CD14-positive monocyte (primary cell): ENCODE measurements around the gene RPLP1. TPM values are rescaled to one million over a fixed set of nuclear protein-coding genes. Genes with fewer than 3 reads are reported as not detected.

ENCODE experiments used
- DNase-seq, 3 donors: peaks; one replicate each; pipeline ENCODE4 v3.0.0-alpha.2; 2011 to 2022
- H2AFZ ChIP-seq: 2 replicates; pipeline ENCODE4 v1.6.0; 2012; ENCODE audit warnings: mild to moderate bottlenecking, low read depth, low read length, inconsistent platforms; ENCODE audit not compliant: insufficient read depth, poor library complexity, severe bottlenecking
- H3K27ac ChIP-seq, 2 donors: 1 replicate in 1 of 2; 2 replicates in 1 of 2; pipeline ENCODE4 v1.5.1; 2012 to 2013; ENCODE audit warnings: low read length in 2 of 2, control low read depth in 1 of 2, inconsistent platforms in 1 of 2, low read depth in 1 of 2, mild to moderate bottlenecking in 1 of 2
- H3K27me3 ChIP-seq, 2 donors: one replicate each; pipeline versions ENCODE4 v1.6.0 to v1.6.1; 2011 to 2013; ENCODE audit warnings: low read length in 2 of 2; ENCODE audit not compliant: control insufficient read depth in 2 of 2, insufficient read depth in 2 of 2
- H3K36me3 ChIP-seq, 2 donors: replicated peaks in 1 of 2; 1 replicate in 1 of 2; 2 replicates in 1 of 2; pipeline versions ENCODE4 v1.5.1 to v1.6.1; 2012 to 2013; ENCODE audit warnings: low read length in 2 of 2, control low read depth in 1 of 2, inconsistent platforms in 1 of 2, mild to moderate bottlenecking in 1 of 2; ENCODE audit not compliant: insufficient read depth in 2 of 2, control insufficient read depth in 1 of 2
- H3K4me1 ChIP-seq, 2 donors: 1 replicate in 1 of 2; 2 replicates in 1 of 2; pipeline versions ENCODE4 v1.5.1 to v1.6.1; 2012 to 2013; ENCODE audit warnings: low read length in 2 of 2, control low read depth in 1 of 2, inconsistent platforms in 1 of 2, mild to moderate bottlenecking in 1 of 2, moderate library complexity in 1 of 2; ENCODE audit not compliant: insufficient read depth in 2 of 2, control insufficient read depth in 1 of 2
- H3K4me2 ChIP-seq: replicated peaks from 2 replicates; pipeline ENCODE3; 2012; ENCODE audit warnings: low read length, moderate library complexity, mild to moderate bottlenecking; ENCODE audit not compliant: poor library complexity, severe bottlenecking; ENCODE audit errors: extremely low read depth
- H3K4me3 ChIP-seq, 3 experiments: fragments of 200-600 bp in 1 of 3; sonication (generic) in 1 of 3; replicated peaks in 1 of 3; 1 replicate in 2 of 3; 2 replicates in 1 of 3; pipeline ENCODE4 v1.5.1; 2011 to 2013; ENCODE audit warnings: low read length in 3 of 3, mild to moderate bottlenecking in 3 of 3, control low read depth in 2 of 3, low read depth in 2 of 3, inconsistent platforms in 1 of 3, moderate library complexity in 1 of 3
- H3K79me2 ChIP-seq: 2 replicates; pipeline ENCODE4 v1.6.0; 2012; ENCODE audit warnings: mild to moderate bottlenecking, control low read depth, inconsistent platforms, low read length, moderate library complexity; ENCODE audit not compliant: insufficient read depth
- H3K9ac ChIP-seq: 2 replicates; pipeline ENCODE4 v1.6.0; 2017; ENCODE audit warnings: low read length, mild to moderate bottlenecking; ENCODE audit not compliant: insufficient read depth, poor library complexity, severe bottlenecking
- H3K9me3 ChIP-seq, 2 donors: replicated peaks in 1 of 2; 1 replicate in 1 of 2; 2 replicates in 1 of 2; pipeline versions ENCODE4 v1.5.1 to v1.6.1; 2012 to 2013; ENCODE audit warnings: low read length in 2 of 2, control low read depth in 1 of 2; ENCODE audit not compliant: control insufficient read depth in 1 of 2, insufficient read depth in 1 of 2
- H4K20me1 ChIP-seq: 2 replicates; pipeline ENCODE4 v1.6.0; 2012; ENCODE audit warnings: mild to moderate bottlenecking, low read length, control low read depth, moderate library complexity; ENCODE audit not compliant: insufficient read depth
- H3K27ac Mint-ChIP-seq, 7 donors: one replicate each; pipeline ENCODE4 v1.8.0; 2020; ENCODE audit warnings: mild to moderate bottlenecking in 7 of 7, mixed read lengths in 7 of 7, moderate library complexity in 6 of 7, inconsistent platforms in 2 of 7
- H3K27me3 Mint-ChIP-seq, 3 donors: one replicate each; pipeline ENCODE4 v1.8.0; 2021 to 2022; ENCODE audit warnings: low read depth in 3 of 3, mild to moderate bottlenecking in 3 of 3, mixed read lengths in 3 of 3, moderate library complexity in 3 of 3, inconsistent platforms in 1 of 3
- H3K36me3 Mint-ChIP-seq, 2 donors: one replicate each; pipeline ENCODE4 v1.8.0; 2020; ENCODE audit warnings: mixed read lengths in 2 of 2, inconsistent platforms in 1 of 2, mild to moderate bottlenecking in 1 of 2
- H3K4me1 Mint-ChIP-seq: one replicate; pipeline ENCODE4 v1.8.0; 2020; ENCODE audit warnings: mild to moderate bottlenecking, mixed read lengths
- H3K4me3 Mint-ChIP-seq, 2 donors: one replicate each; pipeline ENCODE4 v1.8.0; 2020; ENCODE audit warnings: mild to moderate bottlenecking in 2 of 2, mixed read lengths in 2 of 2, moderate library complexity in 1 of 2
- H3K9me3 Mint-ChIP-seq, 7 donors: one replicate each; pipeline ENCODE4 v1.8.0; 2020 to 2022; ENCODE audit warnings: mixed read lengths in 7 of 7, mild to moderate bottlenecking in 6 of 7, moderate library complexity in 6 of 7, inconsistent platforms in 2 of 7
- WGBS: methylation state at CpG from one replicate; pipeline ENCODE4 v1.1.5; 2013; ENCODE audit warnings: missing lambda C conversion rate; ENCODE audit not compliant: insufficient coverage; 5-methylcytosine and 5-hydroxymethylcytosine counted together
- intact Hi-C, 2 donors: fragments of 100-400 bp; cut with micrococcal nuclease; formaldehyde crosslinking; loops; one replicate each; pipeline versions ENCODE4 v1.15.0 to v1.15.1; 2023
- polyA plus RNA-seq, 3 donors: library from polyadenylated mRNA; depleted of rRNA in 1 of 3; unstranded in 2 of 3; stranded (reverse) in 1 of 3; fragments of 300-500 nt in 2 of 3; fragments of >200 nt in 1 of 3; fragmentation: Illumina TruSeq in 2 of 3; gene quantifications; 1 replicate in 2 of 3; 2 replicates in 1 of 3; pipeline ENCODE4 v1.2.3, GENCODE V29; 2012 to 2021
- TF ChIP-seq, protein P1 (sequence below): fragments of 200-600 bp; IDR thresholded peaks from one replicate; pipeline ENCODE4 v1.8.0; 2022; ENCODE audit warnings: antibody characterized with exemption, mild to moderate bottlenecking

RPLP1 gene
- polyA plus RNA-seq, 3 donors = 1,140 to 1,235 (median 1,177) TPM

DNA sequence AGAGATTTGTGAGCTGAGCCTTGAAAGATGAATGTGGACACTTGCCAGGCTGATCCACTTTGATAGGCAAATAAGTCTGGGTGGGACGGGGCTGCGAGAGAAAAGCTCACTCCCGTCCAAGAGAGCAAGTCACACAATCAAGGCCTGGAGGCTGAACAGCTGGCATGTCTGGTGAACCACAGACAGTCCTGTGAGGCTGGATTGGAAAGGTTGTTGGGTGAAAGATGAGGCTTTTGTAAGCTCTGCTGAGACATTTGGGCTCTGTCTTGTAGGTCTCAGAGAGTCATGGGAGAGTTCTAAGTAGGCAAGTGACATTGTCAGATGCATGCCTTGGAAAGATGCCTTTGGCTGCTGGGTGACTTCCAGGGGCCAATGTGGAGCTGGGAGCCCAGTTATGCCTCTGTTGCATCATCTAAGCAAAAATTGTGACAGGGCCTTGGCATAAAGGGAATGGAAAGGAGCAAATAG, 38.5 kb downstream of the RPLP1 start:
- intact Hi-C loops = no loop called here
- no peaks in the 10 kb centered on the region for H3K27me3 ChIP-seq
- no peak overlapping the region for H3K4me3 Mint-ChIP-seq
- H3K4me1 Mint-ChIP-seq = no peaks in the 10 kb centered on the region
- H3K36me3 Mint-ChIP-seq = no peaks in the 10 kb centered on the region
- 98% methylated on average over 3 of the region's 3 CpGs for WGBS
- no peak overlapping the region for H3K4me2 ChIP-seq
- peaks cover 0 to under 1% of the 10 kb centered on the region in 2 donors for H3K9me3 ChIP-seq
- H3K27ac Mint-ChIP-seq = no peak overlapping the region
- DNase-seq = no peak
- H3K27me3 Mint-ChIP-seq = peaks cover 0 to 3% (median 0%) of the 10 kb centered on the region in 3 donors
- no peak overlapping the region for H3K4me3 ChIP-seq
- H3K36me3 ChIP-seq = no peaks in the 10 kb centered on the region
- peaks cover 0 to 5% (median 2%) of the 10 kb centered on the region in 7 donors for H3K9me3 Mint-ChIP-seq
- H2AFZ ChIP-seq = no peak overlapping the region
- no peak overlapping the region for H3K27ac ChIP-seq
- TF ChIP-seq, protein P1, sequence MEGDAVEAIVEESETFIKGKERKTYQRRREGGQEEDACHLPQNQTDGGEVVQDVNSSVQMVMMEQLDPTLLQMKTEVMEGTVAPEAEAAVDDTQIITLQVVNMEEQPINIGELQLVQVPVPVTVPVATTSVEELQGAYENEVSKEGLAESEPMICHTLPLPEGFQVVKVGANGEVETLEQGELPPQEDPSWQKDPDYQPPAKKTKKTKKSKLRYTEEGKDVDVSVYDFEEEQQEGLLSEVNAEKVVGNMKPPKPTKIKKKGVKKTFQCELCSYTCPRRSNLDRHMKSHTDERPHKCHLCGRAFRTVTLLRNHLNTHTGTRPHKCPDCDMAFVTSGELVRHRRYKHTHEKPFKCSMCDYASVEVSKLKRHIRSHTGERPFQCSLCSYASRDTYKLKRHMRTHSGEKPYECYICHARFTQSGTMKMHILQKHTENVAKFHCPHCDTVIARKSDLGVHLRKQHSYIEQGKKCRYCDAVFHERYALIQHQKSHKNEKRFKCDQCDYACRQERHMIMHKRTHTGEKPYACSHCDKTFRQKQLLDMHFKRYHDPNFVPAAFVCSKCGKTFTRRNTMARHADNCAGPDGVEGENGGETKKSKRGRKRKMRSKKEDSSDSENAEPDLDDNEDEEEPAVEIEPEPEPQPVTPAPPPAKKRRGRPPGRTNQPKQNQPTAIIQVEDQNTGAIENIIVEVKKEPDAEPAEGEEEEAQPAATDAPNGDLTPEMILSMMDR = no peak
- H3K79me2 ChIP-seq = no peaks in the 10 kb centered on the region
- H3K4me1 ChIP-seq = no peaks in the 10 kb centered on the region
- no peaks in the 10 kb centered on the region for H4K20me1 ChIP-seq
- H3K9ac ChIP-seq = no peak overlapping the region

DNA sequence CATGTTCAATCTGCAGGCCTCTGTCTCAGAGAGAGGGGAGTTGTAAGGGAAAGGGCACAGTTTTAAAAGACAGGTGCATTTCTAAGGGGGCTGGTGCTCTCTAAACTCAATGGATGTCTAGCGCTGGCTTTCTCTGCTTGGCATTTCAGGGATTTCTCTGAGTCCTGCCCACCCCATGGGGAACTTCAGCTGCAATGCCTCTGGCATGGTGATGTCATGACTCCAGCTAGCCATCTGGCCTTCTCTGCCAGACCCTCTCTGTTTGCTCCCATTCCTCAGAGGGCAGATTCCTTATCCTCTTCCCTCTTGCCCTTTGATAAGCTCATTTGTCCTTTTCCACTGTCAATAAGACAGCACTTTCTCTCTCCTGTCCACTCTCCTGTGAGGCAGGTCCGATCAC, 40.8 kb downstream of the RPLP1 start:
- intact Hi-C loops = no loop called here
- Histone ChIP-seq H2AFZ (no peak overlapping the region), H4K20me1 (no peaks in the 10 kb centered on the region), H3K9ac (no peak overlapping the region), H3K4me1 (no peaks in the 10 kb centered on the region), H3K27me3 (no peaks in the 10 kb centered on the region), H3K79me2 (no peaks in the 10 kb centered on the region), H3K27ac (no peak overlapping the region), H3K9me3 (no peaks in the 10 kb centered on the region), H3K36me3 (no peaks in the 10 kb centered on the region), H3K4me2 (no peak overlapping the region), H3K4me3 (no peak overlapping the region)
- Mint-ChIP-seq H3K27me3 (peaks cover 0 to 3% (median 2%) of the 10 kb centered on the region in 3 donors), H3K27ac (no peak overlapping the region), H3K4me3 (no peak overlapping the region), H3K4me1 (no peaks in the 10 kb centered on the region), H3K9me3 (peaks cover 0 to 5% (median 2%) of the 10 kb centered on the region in 7 donors), H3K36me3 (no peaks in the 10 kb centered on the region)
- TF ChIP-seq, protein P1 = no peak
- WGBS = 100% methylated on average over 1 of the region's 2 CpGs
- DNase-seq = no peak
